ENCODE measurements around the gene STIMATE.

STIMATE gene

DNA sequence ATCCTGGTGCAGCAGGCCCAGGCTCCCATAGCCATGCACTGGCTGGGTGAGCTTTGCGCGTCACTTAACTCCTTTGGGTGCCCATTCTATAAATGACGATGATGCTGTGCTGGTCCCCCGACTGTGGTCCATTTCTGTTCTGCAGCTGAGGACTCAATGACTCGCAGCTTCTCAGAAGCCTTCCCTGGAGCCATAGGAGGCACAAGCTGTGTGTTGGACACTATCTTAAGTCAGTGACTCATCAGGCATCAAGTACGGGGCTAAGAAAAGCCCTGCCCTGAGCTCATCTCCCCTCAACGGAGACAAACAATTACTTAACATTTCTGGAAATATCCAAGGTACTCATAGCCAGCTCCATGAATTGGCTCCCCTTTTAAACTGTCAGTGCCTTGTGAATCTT is 48.7 kb downstream of the STIMATE start:
- Histone ChIP-seq H3K27ac (ENCODE audit: poor library complexity, severe bottlenecking) (no peak overlapping the region), H3K36me3 (ENCODE audit: low read depth) (peaks cover 14% of the 10 kb centered on the region; the same call in 1 of the 2 replicates), H3K27me3 (ENCODE audit: insufficient read depth, poor library complexity, severe bottlenecking) (no peaks in the 10 kb centered on the region), H3K4me1 (ENCODE audit: insufficient read depth, poor library complexity, severe bottlenecking) (no peaks in the 10 kb centered on the region), H3K9me3 (ENCODE audit: severe bottlenecking) (no peaks in the 10 kb centered on the region), H3K4me3 (ENCODE audit: severe bottlenecking) (no peak overlapping the region)
- DNase-seq (ENCODE audit: low spot score) (no peak), ATAC-seq (ENCODE audit: low read depth) (peak; percentile 52; the same call in 1 of the 3 replicates)
- TF ChIP-seq, protein P1, sequence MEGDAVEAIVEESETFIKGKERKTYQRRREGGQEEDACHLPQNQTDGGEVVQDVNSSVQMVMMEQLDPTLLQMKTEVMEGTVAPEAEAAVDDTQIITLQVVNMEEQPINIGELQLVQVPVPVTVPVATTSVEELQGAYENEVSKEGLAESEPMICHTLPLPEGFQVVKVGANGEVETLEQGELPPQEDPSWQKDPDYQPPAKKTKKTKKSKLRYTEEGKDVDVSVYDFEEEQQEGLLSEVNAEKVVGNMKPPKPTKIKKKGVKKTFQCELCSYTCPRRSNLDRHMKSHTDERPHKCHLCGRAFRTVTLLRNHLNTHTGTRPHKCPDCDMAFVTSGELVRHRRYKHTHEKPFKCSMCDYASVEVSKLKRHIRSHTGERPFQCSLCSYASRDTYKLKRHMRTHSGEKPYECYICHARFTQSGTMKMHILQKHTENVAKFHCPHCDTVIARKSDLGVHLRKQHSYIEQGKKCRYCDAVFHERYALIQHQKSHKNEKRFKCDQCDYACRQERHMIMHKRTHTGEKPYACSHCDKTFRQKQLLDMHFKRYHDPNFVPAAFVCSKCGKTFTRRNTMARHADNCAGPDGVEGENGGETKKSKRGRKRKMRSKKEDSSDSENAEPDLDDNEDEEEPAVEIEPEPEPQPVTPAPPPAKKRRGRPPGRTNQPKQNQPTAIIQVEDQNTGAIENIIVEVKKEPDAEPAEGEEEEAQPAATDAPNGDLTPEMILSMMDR (IDR thresholded peaks at IDR 0.05; ENCODE audit: poor library complexity, severe bottlenecking), result no peak

DNA sequence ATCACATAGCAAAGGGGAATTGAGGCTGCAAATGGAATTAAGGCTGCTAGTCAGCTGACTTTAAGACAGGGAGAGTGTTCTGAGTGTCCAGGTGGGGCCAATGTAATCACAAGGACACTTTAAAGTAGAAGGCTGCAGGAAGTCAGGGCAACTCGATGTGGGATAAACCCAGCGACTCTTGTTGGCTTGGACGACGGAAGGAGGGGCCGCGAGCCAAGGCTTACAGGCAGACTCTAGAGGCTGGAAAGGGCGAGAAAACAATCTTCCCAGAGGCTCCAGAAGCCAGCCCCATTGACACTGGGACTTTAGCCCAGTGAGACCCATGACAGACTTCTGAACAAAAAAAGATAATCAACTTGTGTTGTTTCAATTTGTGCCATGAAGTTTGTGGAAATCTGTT is 49.6 kb downstream of the STIMATE start:
- H3K4me3 ChIP-seq (ENCODE audit: severe bottlenecking), result no peak overlapping the region
- no peaks in the 10 kb centered on the region for H3K9me3 ChIP-seq (ENCODE audit: severe bottlenecking)
- no peak for DNase-seq (ENCODE audit: low spot score)
- no peak for ATAC-seq (ENCODE audit: low read depth)
- TF ChIP-seq, protein P1 (IDR thresholded peaks at IDR 0.05; ENCODE audit: poor library complexity, severe bottlenecking), result no peak
- H3K4me1 ChIP-seq (ENCODE audit: insufficient read depth, poor library complexity, severe bottlenecking), result no peaks in the 10 kb centered on the region
- peaks cover 14% of the 10 kb centered on the region; the same call in 1 of the 2 replicates for H3K36me3 ChIP-seq (ENCODE audit: low read depth)
- no peak overlapping the region for H3K27ac ChIP-seq (ENCODE audit: poor library complexity, severe bottlenecking)
- H3K27me3 ChIP-seq (ENCODE audit: insufficient read depth, poor library complexity, severe bottlenecking), result no peaks in the 10 kb centered on the region

DNA sequence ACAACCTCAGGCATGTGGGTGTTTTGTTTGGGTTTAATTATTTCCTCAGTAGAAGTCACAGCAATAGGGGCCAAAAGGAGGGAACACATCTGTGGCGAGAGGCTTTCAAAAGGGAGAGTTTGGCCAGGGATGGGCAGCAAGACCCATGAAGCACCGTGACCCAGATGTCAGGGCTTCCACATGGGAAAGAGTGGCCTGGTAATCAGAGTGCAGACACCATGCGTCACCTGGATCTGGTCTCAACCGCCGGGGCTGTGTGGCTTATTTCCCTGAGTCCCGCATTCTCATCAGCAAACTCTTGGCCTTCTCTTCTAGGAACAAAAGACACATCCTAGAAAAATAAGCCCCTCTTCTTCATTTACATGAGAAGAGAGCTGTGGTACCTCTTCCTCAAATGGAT is 50.1 kb downstream of the STIMATE start:
- Histone ChIP-seq H3K27ac (ENCODE audit: poor library complexity, severe bottlenecking) (no peak overlapping the region), H3K9me3 (ENCODE audit: severe bottlenecking) (no peaks in the 10 kb centered on the region), H3K4me3 (ENCODE audit: severe bottlenecking) (no peak overlapping the region), H3K27me3 (ENCODE audit: insufficient read depth, poor library complexity, severe bottlenecking) (no peaks in the 10 kb centered on the region), H3K36me3 (ENCODE audit: low read depth) (peaks cover 14% of the 10 kb centered on the region; the same call in 1 of the 2 replicates), H3K4me1 (ENCODE audit: insufficient read depth, poor library complexity, severe bottlenecking) (no peaks in the 10 kb centered on the region)
- TF ChIP-seq, protein P1 (IDR thresholded peaks at IDR 0.05; ENCODE audit: poor library complexity, severe bottlenecking), result no peak
- DNase-seq (ENCODE audit: low spot score) (no peak), ATAC-seq (ENCODE audit: low read depth) (no peak)

GRCh38 chr3:52846432-52846965 is 50.8 kb downstream of the STIMATE start:
- Histone ChIP-seq H3K4me3 (ENCODE audit: severe bottlenecking) (no peak overlapping the region), H3K27me3 (ENCODE audit: insufficient read depth, poor library complexity, severe bottlenecking) (no peaks in the 10 kb centered on the region), H3K9me3 (ENCODE audit: severe bottlenecking) (no peaks in the 10 kb centered on the region), H3K36me3 (ENCODE audit: low read depth) (peaks cover 9% of the 10 kb centered on the region; the same call in 1 of the 2 replicates), H3K4me1 (ENCODE audit: insufficient read depth, poor library complexity, severe bottlenecking) (no peaks in the 10 kb centered on the region), H3K27ac (ENCODE audit: poor library complexity, severe bottlenecking) (no peak overlapping the region)
- ATAC-seq (ENCODE audit: low read depth) (no peak), DNase-seq (ENCODE audit: low spot score) (no peak)
- TF ChIP-seq, protein P1 (IDR thresholded peaks at IDR 0.05; ENCODE audit: poor library complexity, severe bottlenecking), result no peak

DNA sequence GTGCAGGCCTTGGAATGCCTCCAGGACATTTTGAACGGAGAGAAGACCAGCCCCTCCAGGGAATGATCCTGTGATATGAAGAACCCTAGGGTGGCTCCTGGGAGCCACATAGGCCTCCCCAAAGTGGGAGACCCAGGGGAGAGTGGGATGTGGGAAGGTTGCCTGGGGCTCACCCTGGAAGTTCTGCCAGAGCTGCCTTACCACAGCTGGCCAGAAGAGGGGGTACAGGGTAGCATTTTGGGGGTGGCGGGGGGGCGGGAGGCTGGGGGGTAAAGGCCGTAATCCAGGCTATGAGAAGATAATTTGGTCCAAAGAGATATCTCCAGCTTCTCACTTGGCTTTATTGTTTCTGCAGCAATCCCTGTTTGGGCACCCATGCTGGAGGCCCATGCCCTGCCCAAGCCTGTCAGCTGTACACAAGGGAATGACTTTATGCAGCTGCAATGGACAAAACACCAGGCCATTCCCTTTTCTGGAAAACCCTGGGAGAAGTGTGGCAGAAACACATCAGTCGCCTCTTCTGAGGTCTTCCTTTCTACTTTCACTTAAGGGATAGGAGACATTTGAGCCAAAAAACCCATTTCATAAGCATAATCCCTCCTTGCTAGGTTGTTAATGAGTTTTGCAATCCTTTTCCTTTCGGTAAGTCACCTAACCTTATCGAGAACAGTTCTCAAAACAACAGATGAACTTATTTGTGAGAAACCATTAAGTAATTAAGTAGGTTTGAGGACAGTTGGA is 51.5 kb downstream of the STIMATE start:
- Histone ChIP-seq H3K27me3 (ENCODE audit: insufficient read depth, poor library complexity, severe bottlenecking) (no peaks in the 10 kb centered on the region), H3K4me3 (ENCODE audit: severe bottlenecking) (no peak overlapping the region), H3K36me3 (ENCODE audit: low read depth) (peaks cover 5% of the 10 kb centered on the region; the same call in 1 of the 2 replicates), H3K4me1 (ENCODE audit: insufficient read depth, poor library complexity, severe bottlenecking) (no peaks in the 10 kb centered on the region), H3K27ac (ENCODE audit: poor library complexity, severe bottlenecking) (no peak overlapping the region), H3K9me3 (ENCODE audit: severe bottlenecking) (no peaks in the 10 kb centered on the region)
- TF ChIP-seq, protein P1 (IDR thresholded peaks at IDR 0.05; ENCODE audit: poor library complexity, severe bottlenecking), result peak; percentile 35
- ATAC-seq (ENCODE audit: low read depth), result peak; percentile 49; the same call in 1 of the 3 replicates
- no peak for DNase-seq (ENCODE audit: low spot score)
